CD4-positive, CD25-positive, alpha-beta regulatory T cell (primary cell): ENCODE measurements around the gene ST6GAL1. TPM values are rescaled to one million over a fixed set of nuclear protein-coding genes. Genes with fewer than 3 reads are reported as not detected.
"Not testable (repeated sequence)": the region's sequence is repeated elsewhere in the genome, so short reads cannot be mapped to it uniquely, and the experiment has no call there.

Experiments used
- ATAC-seq, 2 donors: fragments of 150-1000 bp; cut with Tn5 transposase; one replicate each; pipeline ENCODE4 v1.10.0; 2021; ENCODE audit warnings: low read depth in 2 of 2, moderate number of reproducible peaks in 2 of 2, moderate library complexity in 1 of 2
- DNase-seq, 3 donors: peaks; one replicate each; pipeline versions ENCODE4 v3.0.0 to v3.0.0-alpha.2; 2012 to 2022; ENCODE audit warnings: mixed read lengths in 1 of 3
- H3K27ac ChIP-seq: one replicate; pipeline ENCODE4 v1.7.0; 2013; ENCODE audit warnings: mild to moderate bottlenecking, low read length; ENCODE audit not compliant: insufficient read depth, poor library complexity, severe bottlenecking
- H3K27me3 ChIP-seq: one replicate; pipeline ENCODE4 v1.7.0; 2013; ENCODE audit warnings: low read length; ENCODE audit not compliant: control insufficient read depth, insufficient read depth
- H3K36me3 ChIP-seq: one replicate; pipeline ENCODE4 v1.7.0; 2013; ENCODE audit warnings: mild to moderate bottlenecking, low read length, moderate library complexity; ENCODE audit not compliant: control insufficient read depth, insufficient read depth
- H3K4me1 ChIP-seq: 2 replicates; pipeline ENCODE4 v1.7.0; 2013; ENCODE audit warnings: mild to moderate bottlenecking, low read length; ENCODE audit not compliant: insufficient read depth, control insufficient read depth, poor library complexity, severe bottlenecking
- H3K4me3 ChIP-seq: one replicate; pipeline ENCODE4 v1.7.0; 2013; ENCODE audit warnings: low read depth, mild to moderate bottlenecking, low read length, moderate library complexity
- H3K9me3 ChIP-seq, 2 experiments: 1 replicate in 1 of 2; 2 replicates in 1 of 2; pipeline ENCODE4 v1.7.0; 2013; ENCODE audit warnings: low read length in 2 of 2, mild to moderate bottlenecking in 1 of 2, moderate library complexity in 1 of 2; ENCODE audit not compliant: control insufficient read depth in 2 of 2
- H3K27ac Mint-ChIP-seq, 3 donors: one replicate each; pipeline ENCODE4 v1.8.0; 2020 to 2022; ENCODE audit warnings: mild to moderate bottlenecking in 3 of 3, mixed read lengths in 3 of 3, moderate library complexity in 2 of 3
- H3K27me3 Mint-ChIP-seq: one replicate; pipeline ENCODE4 v1.8.0; 2022; ENCODE audit warnings: mild to moderate bottlenecking, mixed read lengths
- H3K36me3 Mint-ChIP-seq: one replicate; pipeline ENCODE4 v1.8.0; 2020; ENCODE audit warnings: mixed read lengths
- H3K4me1 Mint-ChIP-seq, 4 donors: one replicate each; pipeline ENCODE4 v1.8.0; 2020 to 2022; ENCODE audit warnings: mixed read lengths in 4 of 4, mild to moderate bottlenecking in 1 of 4
- H3K4me3 Mint-ChIP-seq, 4 donors: one replicate each; pipeline ENCODE4 v1.8.0; 2020 to 2022; ENCODE audit warnings: mild to moderate bottlenecking in 4 of 4, mixed read lengths in 4 of 4, moderate library complexity in 3 of 4
- H3K9me3 Mint-ChIP-seq, 7 donors: one replicate each; pipeline ENCODE4 v1.8.0; 2020 to 2022; ENCODE audit warnings: mixed read lengths in 7 of 7, mild to moderate bottlenecking in 3 of 7, moderate library complexity in 2 of 7
- polyA plus RNA-seq, 4 donors: library from polyadenylated mRNA; unstranded; fragments of 300-500 nt; fragmentation: Illumina TruSeq; gene quantifications; one replicate each; pipeline ENCODE4 v1.2.3, GENCODE V29; 2021
- total RNA-seq: library from RNA; stranded (reverse); gene quantifications from one replicate; pipeline ENCODE4 v1.2.3, GENCODE V29; 2022

ST6GAL1 gene
- total and polyA plus RNA-seq, 5 donors from 2014 or later, result 125 to 184 (median 159) TPM

DNA sequence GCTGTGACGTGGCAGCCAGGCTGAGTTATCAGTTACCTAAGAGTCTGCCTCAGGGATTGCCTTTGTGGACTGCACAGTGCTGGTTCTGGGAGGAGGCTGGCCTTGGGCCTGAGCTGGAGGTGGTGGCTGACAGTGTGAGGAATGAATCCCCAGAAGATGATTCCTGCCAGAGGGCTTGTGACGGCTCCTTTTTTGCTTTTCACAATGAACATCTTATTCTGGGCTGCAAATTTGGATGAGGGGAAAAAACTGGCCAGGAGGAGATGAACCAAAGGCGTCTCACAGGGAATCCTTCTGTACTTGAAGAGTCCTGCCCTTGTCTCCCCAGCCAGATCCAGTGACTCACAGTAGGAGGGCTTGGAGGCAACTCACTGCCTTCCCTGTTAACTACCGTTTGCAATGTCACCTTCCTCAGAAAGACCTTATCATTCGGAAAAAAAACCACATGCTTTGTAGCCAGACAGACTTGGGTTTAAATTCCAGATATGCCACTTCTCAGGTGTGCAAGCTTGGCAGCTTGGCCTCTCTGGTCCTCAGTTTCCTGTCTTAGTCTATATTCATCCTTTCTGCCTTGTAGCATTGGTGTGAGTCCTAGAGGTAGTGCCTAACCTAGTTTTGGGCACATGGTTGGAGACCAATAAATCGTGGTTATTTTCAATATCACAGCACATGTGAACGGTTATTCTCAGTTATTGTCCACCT, 19.1 kb downstream of the ST6GAL1 start:
- Histone ChIP-seq H3K36me3 (peaks cover 44% of the 10 kb centered on the region), H3K4me1 (peaks cover 25% of the 10 kb centered on the region)

DNA sequence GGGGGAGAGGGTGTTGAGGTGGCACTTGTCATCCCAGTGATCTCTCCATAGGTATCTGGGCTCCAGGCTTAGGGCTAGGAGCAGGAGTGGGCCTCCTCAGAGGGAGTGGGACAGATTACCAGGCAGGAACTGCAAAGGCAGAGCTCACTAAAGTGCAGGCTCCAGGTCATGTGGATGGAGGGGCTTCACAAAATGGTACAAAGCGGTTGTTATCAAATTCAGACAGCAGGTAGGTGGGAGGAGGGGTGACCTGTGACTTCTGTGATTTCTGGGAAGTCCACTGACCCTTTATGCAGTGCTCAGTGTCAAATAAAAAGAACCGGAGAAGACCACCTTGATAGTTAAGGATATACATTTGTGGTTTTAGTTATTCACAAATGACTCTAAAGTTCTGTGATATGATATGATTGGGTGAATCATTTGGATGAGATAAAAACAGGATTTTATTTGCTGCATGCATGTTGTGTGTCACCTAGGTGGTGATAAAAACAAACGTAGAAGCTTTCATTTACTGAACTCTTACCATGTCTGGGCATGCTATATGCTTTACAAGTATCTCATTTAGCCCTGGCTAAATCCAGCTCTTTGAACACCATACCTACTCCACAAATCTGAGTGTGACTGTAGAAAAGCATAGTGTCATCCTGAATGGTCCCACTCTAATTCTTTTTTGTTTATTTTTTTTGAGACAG, 20.2 kb downstream of the ST6GAL1 start:
- Histone ChIP-seq H3K36me3 (peaks cover 37% of the 10 kb centered on the region), H3K27me3 (no peaks in the 10 kb centered on the region), H3K4me3 (no peak overlapping the region), H3K4me1 (peaks cover 27% of the 10 kb centered on the region), H3K9me3 (no peaks in the 10 kb centered on the region), H3K27ac (no peak overlapping the region)
- peaks cover 27 to 86% (median 62%) of the 10 kb centered on the region in 4 donors for H3K4me1 Mint-ChIP-seq
- H3K4me3 Mint-ChIP-seq, result peak overlapping the region in 2 of 4 donors; percentile 17 to 18
- peaks cover 0 to 4% (median 0%) of the 10 kb centered on the region in 7 donors for H3K9me3 Mint-ChIP-seq
- no peak for ATAC-seq
- H3K27ac Mint-ChIP-seq, result peak overlapping the region; percentile 52 to 92 (median 86)
- no peak for DNase-seq
- H3K36me3 Mint-ChIP-seq, result peaks cover 61% of the 10 kb centered on the region
- no peaks in the 10 kb centered on the region for H3K27me3 Mint-ChIP-seq

More for the DNA sequence above, 19.1 kb downstream of the ST6GAL1 start:
- no peak overlapping the region for H3K4me3 ChIP-seq
- ATAC-seq (no peak), DNase-seq (no peak)
- H3K27me3 Mint-ChIP-seq, result no peaks in the 10 kb centered on the region
- no peak overlapping the region for H3K4me3 Mint-ChIP-seq
- H3K9me3 ChIP-seq, result no peaks in the 10 kb centered on the region
- H3K27me3 ChIP-seq, result no peaks in the 10 kb centered on the region
- peaks cover 27 to 79% (median 59%) of the 10 kb centered on the region in 4 donors for H3K4me1 Mint-ChIP-seq
- no peak overlapping the region for H3K27ac ChIP-seq
- H3K36me3 Mint-ChIP-seq, result peaks cover 63% of the 10 kb centered on the region
- peaks cover 0 to 4% (median 0%) of the 10 kb centered on the region in 7 donors for H3K9me3 Mint-ChIP-seq
- peak overlapping the region; percentile 86 to 97 (median 88) for H3K27ac Mint-ChIP-seq

DNA sequence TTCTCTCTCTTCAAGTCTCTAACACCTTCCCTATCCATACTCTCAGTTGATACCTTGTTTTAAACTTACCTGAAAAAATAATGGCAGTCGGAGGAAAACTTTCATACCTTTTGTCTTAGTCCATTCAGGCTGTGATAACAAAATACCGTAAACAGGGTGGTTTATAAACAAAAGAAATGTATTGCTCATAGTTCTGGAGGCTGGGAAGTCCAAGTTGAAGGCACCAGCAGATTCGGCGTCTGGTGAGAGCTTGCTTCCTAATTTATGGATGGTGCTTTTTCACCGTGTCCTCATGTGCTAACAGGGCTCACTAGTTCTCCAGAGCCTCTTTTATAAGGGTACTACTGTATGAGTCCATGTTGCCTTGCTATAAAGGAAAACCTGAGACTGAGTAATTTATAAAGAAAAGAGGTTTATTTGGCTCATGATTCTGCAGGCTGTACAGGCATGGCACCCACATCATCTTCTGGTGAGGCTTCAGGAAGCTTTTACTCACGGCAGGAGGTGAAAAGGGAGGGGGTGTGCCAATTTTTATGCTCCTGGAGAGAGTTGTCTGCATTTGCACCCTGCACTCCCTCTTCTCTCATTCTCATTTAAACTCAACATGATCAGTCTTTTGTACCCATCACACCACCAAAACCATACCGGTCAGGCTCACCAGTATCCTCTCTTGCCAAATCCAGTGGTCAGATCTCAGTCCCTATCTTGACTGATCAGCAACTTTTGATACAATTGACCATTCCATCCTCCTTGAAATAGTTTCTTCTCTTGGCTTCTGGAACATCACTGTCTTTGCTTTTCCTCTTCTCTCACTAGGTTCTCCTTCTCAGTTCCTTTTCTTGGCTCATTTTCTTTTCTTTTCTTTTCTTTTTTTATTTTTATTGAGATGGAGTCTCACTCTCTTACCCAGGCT, 21.6 kb downstream of the ST6GAL1 start:
- Histone ChIP-seq H3K9me3 (no peaks in the 10 kb centered on the region), H3K36me3 (peaks cover 37% of the 10 kb centered on the region), H3K27me3 (no peaks in the 10 kb centered on the region), H3K4me1 (peaks cover 27% of the 10 kb centered on the region), H3K27ac (no peak overlapping the region), H3K4me3 (no peak overlapping the region)
- ATAC-seq (no peak), DNase-seq (no peak)
- peaks cover 27 to 93% (median 67%) of the 10 kb centered on the region in 4 donors for H3K4me1 Mint-ChIP-seq
- no peaks in the 10 kb centered on the region for H3K27me3 Mint-ChIP-seq
- peak overlapping the region; percentile 32 to 86 (median 78) for H3K27ac Mint-ChIP-seq
- H3K4me3 Mint-ChIP-seq, result peak overlapping the region in 2 of 4 donors; percentile 2 to 54
- H3K9me3 Mint-ChIP-seq, result peaks cover 0 to 4% (median 0%) of the 10 kb centered on the region in 7 donors
- H3K36me3 Mint-ChIP-seq, result peaks cover 55% of the 10 kb centered on the region

DNA sequence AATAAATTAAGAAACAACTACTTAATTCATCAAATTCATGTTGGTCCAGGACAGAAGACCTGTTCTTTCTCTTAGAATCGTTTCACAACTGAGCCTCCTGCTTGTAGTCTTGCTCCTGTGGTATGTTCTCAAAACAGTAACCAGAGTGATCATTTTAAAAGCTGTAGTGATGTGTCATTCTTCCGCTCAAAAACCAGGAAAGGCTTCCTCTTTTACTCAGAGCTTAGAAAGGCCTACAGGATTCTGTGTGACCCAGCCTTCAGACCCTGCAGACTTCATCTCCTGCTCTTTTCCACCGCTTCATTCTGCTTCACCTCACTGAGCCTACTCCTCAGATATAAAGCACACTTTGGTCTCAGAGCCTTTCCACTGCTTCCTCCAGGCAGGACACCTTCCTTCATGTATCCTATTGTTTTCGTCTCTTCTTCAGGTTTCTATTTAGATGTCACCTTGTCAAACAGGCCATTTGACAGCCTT, 22.7 kb downstream of the ST6GAL1 start:
- peaks cover 27% of the 10 kb centered on the region for H3K36me3 ChIP-seq
- Mint-ChIP-seq H3K4me1 (peaks cover 27 to 93% (median 65%) of the 10 kb centered on the region in 4 donors), H3K36me3 (peaks cover 49% of the 10 kb centered on the region), H3K27ac (peak overlapping the region; percentile 78 to 86 (median 84)), H3K9me3 (peaks cover 0 to 4% (median 0%) of the 10 kb centered on the region in 7 donors), H3K4me3 (peak overlapping the region in 3 of 4 donors; percentile 2 to 54 (median 34)), H3K27me3 (no peaks in the 10 kb centered on the region)
- H3K27me3 ChIP-seq, result no peaks in the 10 kb centered on the region
- H3K4me3 ChIP-seq, result peak overlapping the region; percentile 41
- no peak overlapping the region for H3K27ac ChIP-seq
- peaks cover 27% of the 10 kb centered on the region for H3K4me1 ChIP-seq
- peak; percentile 82 to 84 for ATAC-seq
- H3K9me3 ChIP-seq, result no peaks in the 10 kb centered on the region
- peak in 1 of 3 donors; percentile 80 for DNase-seq

DNA sequence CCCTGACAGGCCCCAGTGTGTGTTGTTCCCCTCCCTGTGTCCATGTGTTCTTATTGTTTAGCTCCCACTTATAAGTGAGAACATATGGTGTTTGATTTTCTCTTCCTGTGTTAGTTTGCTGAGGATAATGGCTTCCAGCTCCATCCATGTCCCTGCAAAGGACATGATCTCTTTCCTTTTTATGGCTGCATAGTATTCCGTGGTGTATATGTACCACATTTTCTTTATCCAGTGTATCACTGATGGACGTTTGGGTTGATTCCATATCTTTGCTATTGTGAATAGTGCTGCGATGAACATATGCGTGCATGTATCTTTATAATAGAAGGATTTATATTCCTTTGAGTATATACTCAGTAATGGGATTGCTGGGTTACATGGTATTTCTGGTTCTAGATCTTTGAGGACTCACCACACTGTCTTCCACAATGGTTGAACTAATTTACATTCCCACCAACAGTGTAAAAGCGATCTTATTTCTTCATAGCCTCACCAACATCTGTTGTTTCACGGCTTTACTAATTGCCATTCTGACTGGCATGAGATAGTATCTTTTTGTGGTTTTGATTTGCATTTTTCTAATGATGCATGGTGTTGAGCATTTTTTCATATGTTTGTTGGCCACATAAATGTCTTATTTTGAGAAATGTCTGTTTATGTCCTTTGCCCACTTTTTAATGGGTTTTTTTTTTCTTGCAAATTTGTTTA, 23.8 kb downstream of the ST6GAL1 start:
- Mint-ChIP-seq H3K36me3 (peaks cover 42% of the 10 kb centered on the region), H3K27ac (peak overlapping the region; percentile 26 to 78 (median 39)), H3K4me3 (peak overlapping the region; percentile 15 to 57 (median 43)), H3K4me1 (peaks cover 30 to 86% (median 62%) of the 10 kb centered on the region in 4 donors)
- not testable (repeated sequence) for H3K9me3 Mint-ChIP-seq, H3K9me3 ChIP-seq, H3K27ac ChIP-seq, ATAC-seq, H3K27me3 Mint-ChIP-seq, H3K27me3 ChIP-seq
- Histone ChIP-seq H3K36me3 (peaks cover 16% of the 10 kb centered on the region), H3K4me1 (peaks cover 27% of the 10 kb centered on the region), H3K4me3 (peak overlapping the region; percentile 32)
- DNase-seq, result peak in 2 of 3 donors; percentile 41 to 56

DNA sequence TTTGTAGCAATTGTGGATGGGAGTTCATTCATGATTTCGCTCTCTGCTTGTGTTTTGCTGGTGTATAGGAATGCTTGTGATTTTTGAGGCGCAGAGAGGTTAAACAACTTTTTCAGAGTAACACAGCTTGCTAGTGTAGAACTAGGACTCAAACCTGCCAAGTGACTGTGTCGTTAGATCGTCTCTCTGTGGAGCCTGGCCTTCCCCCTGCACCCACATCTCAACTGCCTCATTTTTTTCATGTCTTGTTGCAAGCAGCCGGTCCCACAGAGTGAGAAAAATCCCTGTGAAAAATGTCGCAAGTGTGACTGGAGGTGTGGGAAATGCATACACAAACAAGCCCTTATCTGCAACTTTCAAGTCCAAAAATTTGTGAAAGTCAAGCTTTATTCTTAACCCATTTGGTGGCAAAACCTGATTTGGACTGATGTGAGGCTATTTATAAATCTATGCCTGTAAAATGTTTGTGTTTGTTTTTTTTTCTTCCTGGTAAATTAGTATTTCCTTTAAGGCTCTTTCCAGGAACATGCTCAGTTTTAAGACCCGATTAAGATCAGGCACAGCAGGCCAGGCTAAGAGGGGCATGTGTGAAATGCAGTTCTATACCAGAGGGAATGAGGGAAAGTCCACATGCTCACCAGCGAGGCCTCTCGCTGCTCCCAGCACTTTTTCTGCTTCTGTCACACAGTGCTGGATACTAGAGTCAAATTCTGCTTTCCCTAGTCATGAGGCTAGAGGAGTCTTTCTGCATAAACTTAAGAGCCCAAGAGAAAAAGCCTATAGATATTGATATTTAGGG, 25.8 kb downstream of the ST6GAL1 start:
- Histone ChIP-seq H3K27me3 (no peaks in the 10 kb centered on the region), H3K4me1 (peaks cover 25% of the 10 kb centered on the region), H3K9me3 (no peaks in the 10 kb centered on the region), H3K36me3 (peaks cover 5% of the 10 kb centered on the region), H3K4me3 (no peak overlapping the region), H3K27ac (no peak overlapping the region)
- Mint-ChIP-seq H3K4me1 (peaks cover 28 to 83% (median 65%) of the 10 kb centered on the region in 4 donors), H3K27me3 (no peaks in the 10 kb centered on the region), H3K36me3 (peaks cover 29% of the 10 kb centered on the region), H3K9me3 (peaks cover 0 to 4% (median 0%) of the 10 kb centered on the region in 7 donors), H3K27ac (peak overlapping the region; percentile 4 to 89 (median 30)), H3K4me3 (no peak overlapping the region)
- DNase-seq, result no peak
- no peak for ATAC-seq
